NCI-H2029 (cell line): Measurements from ENCODE around the gene PFN4.
A peak's percentile ranks its signal among the peaks of the same experiment; 100 is the strongest.

ENCODE experiments used
- DNase-seq: peaks from one replicate; lab custom pipeline; 2025; lab: John Stamatoyannopoulos, UW

Gene PFN4

DNA sequence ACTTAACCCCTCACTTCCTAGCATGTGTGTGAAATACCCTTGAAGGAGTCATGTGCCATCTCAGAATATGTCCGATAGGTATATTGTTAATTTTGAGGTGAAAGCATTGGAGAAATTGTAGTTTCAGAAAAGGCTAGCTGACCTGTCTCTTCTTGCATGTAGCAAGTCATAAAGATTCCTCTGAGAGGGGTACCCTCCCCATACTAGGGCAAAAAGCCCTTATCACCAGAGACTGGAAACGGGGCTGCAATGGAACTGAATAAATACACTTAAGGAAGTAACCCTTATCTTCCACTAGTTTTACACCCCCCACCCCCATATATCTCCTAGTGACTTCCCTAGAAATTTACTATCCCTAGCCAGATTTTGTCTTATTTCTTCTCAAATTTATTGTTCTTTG, 45.3 kb downstream of the PFN4 start:
- no peak for DNase-seq

DNA sequence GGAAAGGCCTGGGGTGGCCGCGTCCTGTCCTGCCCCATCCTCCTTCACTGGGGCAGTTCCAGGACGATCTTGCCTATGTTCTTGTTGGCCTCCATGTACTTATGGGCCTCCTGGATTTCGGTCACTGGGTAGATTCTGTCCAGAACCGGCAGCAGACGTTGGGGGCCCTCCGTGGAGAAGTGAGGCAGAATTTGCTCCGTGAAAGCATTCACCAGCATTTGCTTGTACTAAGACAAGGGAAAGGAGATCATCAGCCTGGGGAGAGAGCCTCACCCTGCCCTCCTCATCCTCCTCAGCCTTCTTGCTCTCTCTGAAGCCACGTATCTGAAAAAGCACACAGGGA, 45.6 kb downstream of the PFN4 start:
- no peak for DNase-seq

DNA sequence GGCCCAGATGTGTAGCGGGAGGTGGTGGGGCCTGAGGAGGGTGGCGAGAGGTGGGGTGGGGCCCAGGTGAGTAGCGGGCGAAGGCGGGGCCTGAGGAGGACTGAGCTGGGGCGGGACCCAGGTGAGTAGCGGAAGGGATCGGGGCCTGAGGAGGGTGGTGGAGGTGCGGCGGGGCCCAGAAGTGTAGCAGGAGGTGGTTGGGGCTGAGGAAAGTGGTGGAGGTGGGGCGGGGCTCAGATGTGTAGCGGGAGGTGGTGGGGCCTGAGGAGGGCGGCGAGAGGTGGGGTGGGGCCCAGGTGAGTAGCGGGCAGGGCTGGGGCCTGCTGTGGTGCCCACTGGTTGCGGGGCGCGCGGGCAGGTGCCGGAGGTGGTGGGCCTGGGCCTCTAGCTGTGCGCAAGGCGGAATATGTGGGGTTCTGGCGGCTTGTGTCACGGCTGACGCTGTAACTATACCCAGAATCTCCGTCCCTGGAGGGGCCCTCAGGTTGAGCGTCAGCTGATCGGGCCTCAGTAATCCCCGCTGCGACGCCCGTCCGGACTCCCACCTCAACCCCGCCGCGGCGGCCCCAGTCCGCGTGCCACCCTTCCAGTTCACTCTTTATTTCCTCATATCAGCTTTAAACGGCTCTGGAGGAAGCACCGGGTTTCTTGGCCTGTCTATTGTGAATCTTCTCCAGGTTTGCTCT, 46.1 kb downstream of the PFN4 start:
- no peak for DNase-seq

DNA sequence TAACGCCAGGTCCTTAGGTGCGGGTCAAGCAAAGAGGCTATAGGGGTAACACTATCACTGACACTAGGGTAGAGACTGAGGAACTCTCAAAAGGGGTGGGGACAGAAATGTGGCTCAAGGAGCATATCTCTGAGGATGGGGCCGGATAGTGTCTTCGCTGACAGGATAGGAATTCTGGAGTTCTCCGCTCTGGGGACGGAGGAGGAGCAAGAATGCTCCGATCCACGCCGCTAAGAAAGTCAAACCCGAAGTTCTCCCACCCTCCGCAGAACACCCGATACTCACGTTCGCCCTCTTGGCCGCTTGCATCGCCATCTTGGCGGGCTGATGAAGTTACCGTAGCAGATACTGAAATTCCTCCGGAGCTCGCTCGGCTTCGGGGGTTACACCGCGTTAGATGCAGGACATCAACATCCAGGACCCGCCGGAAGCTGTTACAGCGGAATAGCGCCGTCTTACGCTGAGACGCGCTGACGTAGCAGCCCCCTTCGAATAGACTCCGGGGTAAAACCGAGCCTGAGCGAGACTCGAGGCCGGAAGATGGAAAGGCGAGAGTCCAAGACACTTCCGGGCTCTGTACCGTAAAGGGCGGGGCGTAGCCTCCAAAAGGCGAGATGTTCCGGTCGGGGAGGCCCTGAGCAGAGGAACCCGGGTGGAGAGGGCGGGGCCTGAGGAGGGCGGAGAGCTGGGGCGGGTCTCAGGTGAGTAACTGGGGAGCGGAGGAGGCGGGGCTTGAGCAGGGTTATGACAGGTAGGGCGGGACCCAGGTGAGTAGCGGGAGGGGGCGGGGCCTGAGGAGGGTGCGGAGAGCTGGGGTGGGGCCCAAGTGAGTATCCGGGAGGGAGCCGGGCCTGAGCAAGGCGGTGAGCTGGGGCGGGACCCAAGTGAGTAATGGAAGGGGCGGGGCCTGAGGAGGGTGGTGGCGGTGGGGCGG, 47.0 kb downstream of the PFN4 start, which contains the start of gene SF3B6:
Gene SF3B6, minus strand, starts transcription at position 412 of the 934 bp plus-strand sequence. Its CDS starts 97 bp downstream, at position 315.
- DNase-seq = peak; percentile 99

DNA sequence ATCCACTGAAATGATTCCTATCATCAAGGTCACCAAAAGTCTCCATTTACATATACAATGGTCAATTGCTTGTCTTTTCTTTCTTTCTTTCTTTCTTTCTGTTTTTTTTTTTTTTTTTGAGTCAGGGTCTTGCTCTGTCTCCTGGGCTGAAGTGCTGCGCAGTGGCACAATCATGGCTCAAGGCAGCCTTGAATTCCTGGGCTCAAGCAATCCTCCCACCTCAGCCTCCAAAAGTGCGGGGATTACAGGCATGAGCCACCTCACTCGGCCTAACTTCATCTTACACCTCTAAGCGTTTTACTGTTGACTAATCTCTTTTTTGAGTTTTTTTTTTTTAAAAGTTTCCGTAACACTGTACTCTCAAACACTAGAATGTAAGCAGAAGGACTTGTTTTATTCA, 47.9 kb downstream of the PFN4 start:
- DNase-seq = no peak

DNA sequence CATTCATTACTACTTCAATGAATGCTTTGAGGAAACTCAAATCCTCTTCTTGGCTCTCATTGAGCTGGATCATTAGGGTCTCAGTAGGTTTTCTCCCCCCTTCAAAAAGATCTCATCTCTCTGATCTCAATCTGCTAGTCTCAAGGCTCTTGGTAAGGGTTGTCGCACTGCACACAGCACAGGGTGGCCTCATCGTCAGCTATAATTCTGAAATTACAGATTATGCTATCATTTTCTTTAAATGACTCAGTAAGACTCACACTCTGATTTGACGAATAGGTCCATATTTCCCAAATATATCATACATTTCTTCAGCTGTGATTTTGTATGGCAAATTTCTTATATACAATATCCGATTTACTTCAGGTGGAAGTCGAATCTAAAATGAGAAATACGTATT, 49.3 kb downstream of the PFN4 start:
- no peak for DNase-seq

DNA sequence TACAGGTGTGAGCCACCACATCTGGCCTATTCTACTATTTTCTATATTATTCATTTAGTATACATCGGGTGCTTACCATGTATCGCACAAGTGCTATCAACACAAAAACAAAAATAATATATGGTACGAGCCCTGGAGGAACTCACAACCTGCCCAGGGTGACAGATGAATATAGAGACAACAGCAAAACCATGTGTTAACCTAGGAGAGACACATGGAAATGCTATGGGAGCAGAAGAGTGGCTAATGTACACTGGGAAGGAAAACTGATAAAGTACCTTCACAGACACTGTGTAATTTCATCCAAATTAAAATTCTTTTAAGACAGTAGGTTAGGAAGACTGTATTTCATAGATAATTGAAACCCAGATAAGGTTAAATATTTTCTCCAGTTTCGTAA, 50.9 kb downstream of the PFN4 start:
- DNase-seq = no peak

DNA sequence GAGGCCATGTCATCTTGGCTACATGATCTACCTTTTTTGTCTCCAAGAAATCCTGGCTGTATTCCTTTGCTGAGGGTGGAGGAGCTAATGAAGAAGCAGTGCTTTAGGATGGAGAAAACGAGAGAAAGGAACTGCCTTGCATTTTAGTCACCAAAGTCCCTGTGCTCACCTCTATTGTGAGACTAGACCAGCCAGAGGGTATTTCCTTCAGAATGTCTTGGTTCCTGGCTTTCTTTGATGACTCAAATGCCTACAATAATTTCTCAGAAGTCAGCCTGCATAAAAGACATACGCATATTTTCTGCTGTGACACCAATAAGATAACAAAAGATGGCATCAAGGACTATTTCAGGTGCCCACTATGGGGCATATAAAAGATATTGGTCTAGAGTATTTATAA, 57.8 kb downstream of the PFN4 start:
- DNase-seq = no peak
